ENCODE data around the gene KCNQ2.

DNA sequence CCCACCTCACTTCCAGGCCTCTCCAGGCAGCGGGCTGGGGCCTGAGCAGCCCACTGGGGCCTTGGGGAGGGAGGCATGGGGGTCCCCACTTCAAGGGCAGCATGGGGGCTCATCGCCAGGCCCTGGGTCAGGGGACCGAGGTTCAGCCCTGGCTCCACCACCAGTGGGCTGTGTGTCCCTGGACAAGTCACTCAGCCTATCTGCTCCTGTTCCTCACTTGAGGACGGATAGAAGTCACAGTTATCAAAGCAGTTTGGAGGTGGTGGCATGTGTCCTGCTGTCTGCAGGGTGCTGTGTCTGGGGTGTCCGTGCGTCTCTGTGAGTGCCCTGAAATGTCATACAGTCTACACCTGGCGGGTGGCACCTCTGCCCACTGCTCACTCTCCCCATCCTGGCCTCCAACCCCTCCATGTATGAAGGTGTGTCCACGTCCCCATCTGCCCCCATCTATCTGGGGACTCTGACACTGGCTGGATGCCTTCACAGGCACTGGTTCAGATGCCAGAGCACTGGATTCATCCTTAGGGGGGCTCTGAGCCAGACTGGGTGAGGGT is 22.8 kb upstream of the KCNQ2 start:
- TF ChIP-seq, protein P1, sequence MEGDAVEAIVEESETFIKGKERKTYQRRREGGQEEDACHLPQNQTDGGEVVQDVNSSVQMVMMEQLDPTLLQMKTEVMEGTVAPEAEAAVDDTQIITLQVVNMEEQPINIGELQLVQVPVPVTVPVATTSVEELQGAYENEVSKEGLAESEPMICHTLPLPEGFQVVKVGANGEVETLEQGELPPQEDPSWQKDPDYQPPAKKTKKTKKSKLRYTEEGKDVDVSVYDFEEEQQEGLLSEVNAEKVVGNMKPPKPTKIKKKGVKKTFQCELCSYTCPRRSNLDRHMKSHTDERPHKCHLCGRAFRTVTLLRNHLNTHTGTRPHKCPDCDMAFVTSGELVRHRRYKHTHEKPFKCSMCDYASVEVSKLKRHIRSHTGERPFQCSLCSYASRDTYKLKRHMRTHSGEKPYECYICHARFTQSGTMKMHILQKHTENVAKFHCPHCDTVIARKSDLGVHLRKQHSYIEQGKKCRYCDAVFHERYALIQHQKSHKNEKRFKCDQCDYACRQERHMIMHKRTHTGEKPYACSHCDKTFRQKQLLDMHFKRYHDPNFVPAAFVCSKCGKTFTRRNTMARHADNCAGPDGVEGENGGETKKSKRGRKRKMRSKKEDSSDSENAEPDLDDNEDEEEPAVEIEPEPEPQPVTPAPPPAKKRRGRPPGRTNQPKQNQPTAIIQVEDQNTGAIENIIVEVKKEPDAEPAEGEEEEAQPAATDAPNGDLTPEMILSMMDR (IDR thresholded peaks at IDR 0.05; ENCODE audit: low read depth, low read length, poor library complexity, severe bottlenecking), result no peak
- TF ChIP-seq EZH2phosphoT487 (IDR thresholded peaks at IDR 0.05; ENCODE audit: borderline replicate concordance, low read length), result no peak
